Right atrium auricular region (tissue), 2 donors: Measurements from ENCODE around the gene NIPBL. TPM values are rescaled to one million over a fixed set of nuclear protein-coding genes. Genes with fewer than 3 reads are reported as not detected.
"Not testable (repeated sequence)": the region's sequence is repeated elsewhere in the genome, so short reads cannot be mapped to it uniquely, and the experiment has no call there.

Experiments used
- DNase-seq: peaks from one replicate; pipeline ENCODE4 v3.0.0-alpha.2; 2019; ENCODE audit warnings: low spot score
- H3K27ac ChIP-seq, 2 donors: fragments of 200-600 bp; sonication (generic); 1 replicate in 1 of 2; 2 replicates in 1 of 2; pipeline ENCODE4 v1.5.1; 2016 to 2019
- H3K27me3 ChIP-seq, 2 donors: fragments of 200-600 bp; sonication (generic); one replicate each; pipeline versions ENCODE4 v1.5.1 to v1.6.0; 2017 to 2019
- H3K36me3 ChIP-seq: fragments of 200-600 bp; sonication (generic); one replicate; pipeline ENCODE4 v1.5.1; 2016
- H3K4me1 ChIP-seq, 2 donors: fragments of 200-600 bp; sonication (generic); one replicate each; pipeline versions ENCODE4 v1.5.1 to v1.6.0; 2017 to 2019
- H3K4me3 ChIP-seq, 2 donors: fragments of 200-600 bp; sonication (generic); 1 replicate in 1 of 2; 2 replicates in 1 of 2; pipeline ENCODE4 v1.5.1; 2017 to 2019; ENCODE audit warnings: mild to moderate bottlenecking in 1 of 2, moderate library complexity in 1 of 2
- H3K9me3 ChIP-seq, 2 donors: fragments of 200-600 bp; sonication (generic); one replicate each; pipeline ENCODE4 v1.5.1; 2019
- CTCF ChIP-seq, 2 donors: fragments of 200-600 bp; sonication (generic); IDR thresholded peaks; one replicate each; pipeline ENCODE4 v1.5.1; 2019; ENCODE audit warnings: antibody characterized with exemption in 2 of 2
- total RNA-seq, 2 donors: library from RNA; depleted of rRNA; stranded (reverse); fragments of >200 nt; gene quantifications; one replicate each; pipeline ENCODE4 v1.1.0, GENCODE V29; 2016

The NIPBL gene
- total RNA-seq, 2 donors from 2014 or later: 32.3 to 43.1 TPM

- Histone ChIP-seq H3K9me3 (peaks cover 0 to 8% of the 10 kb centered on the region in 2 donors), H3K4me1 (no peaks in the 10 kb centered on the region), H3K27ac (no peak overlapping the region), H3K4me3 (no peak overlapping the region), H3K27me3 (no peaks in the 10 kb centered on the region), H3K36me3 (no peaks in the 10 kb centered on the region)
- DNase-seq: no peak
- no peak for TF ChIP-seq CTCF (IDR thresholded peaks at IDR 0.05)
Measured at GRCh38 chr5:36842087-36842486, 34.5 kb upstream of the NIPBL start.

- Histone ChIP-seq H3K4me3 (no peak overlapping the region), H3K36me3 (no peaks in the 10 kb centered on the region), H3K27ac (no peak overlapping the region), H3K27me3 (no peaks in the 10 kb centered on the region), H3K9me3 (peaks cover 0 to 8% of the 10 kb centered on the region in 2 donors), H3K4me1 (no peaks in the 10 kb centered on the region)
- no peak for TF ChIP-seq CTCF (IDR thresholded peaks at IDR 0.05)
- no peak for DNase-seq
Measured at GRCh38 chr5:36844305-36844704, 32.3 kb upstream of the NIPBL start.

- DNase-seq, H3K9me3 ChIP-seq, H3K4me3 ChIP-seq, H3K27ac ChIP-seq, H3K4me1 ChIP-seq, H3K36me3 ChIP-seq, H3K27me3 ChIP-seq: not testable (repeated sequence)
Measured at GRCh38 chr5:36848545-36848944, 28.0 kb upstream of the NIPBL start.

- H3K27me3 ChIP-seq, H3K4me3 ChIP-seq, H3K9me3 ChIP-seq, DNase-seq, H3K4me1 ChIP-seq, H3K36me3 ChIP-seq, H3K27ac ChIP-seq: not testable (repeated sequence)
Measured at GRCh38 chr5:36852903-36853302, 23.7 kb upstream of the NIPBL start.

- no peak for TF ChIP-seq CTCF (IDR thresholded peaks at IDR 0.05)
- Histone ChIP-seq H3K4me3 (no peak overlapping the region), H3K9me3 (no peaks in the 10 kb centered on the region), H3K4me1 (no peaks in the 10 kb centered on the region), H3K36me3 (no peaks in the 10 kb centered on the region), H3K27ac (no peak overlapping the region), H3K27me3 (no peaks in the 10 kb centered on the region)
- DNase-seq: no peak
Measured at GRCh38 chr5:36854402-36855140, 22.0 kb upstream of the NIPBL start.

GRCh38 chr5:36855141-36855495, 21.5 kb upstream of the NIPBL start:
- TF ChIP-seq CTCF (IDR thresholded peaks at IDR 0.05): no peak
- Histone ChIP-seq H3K4me3 (no peak overlapping the region), H3K9me3 (no peaks in the 10 kb centered on the region), H3K27me3 (no peaks in the 10 kb centered on the region), H3K36me3 (no peaks in the 10 kb centered on the region), H3K27ac (no peak overlapping the region), H3K4me1 (no peaks in the 10 kb centered on the region)
- no peak for DNase-seq

- no peak overlapping the region for H3K27ac ChIP-seq
- H3K9me3 ChIP-seq: no peaks in the 10 kb centered on the region
- H3K4me3 ChIP-seq: no peak overlapping the region
- DNase-seq: no peak
- TF ChIP-seq CTCF (IDR thresholded peaks at IDR 0.05): no peak
- H3K4me1 ChIP-seq: no peaks in the 10 kb centered on the region
- no peaks in the 10 kb centered on the region for H3K27me3 ChIP-seq
- no peaks in the 10 kb centered on the region for H3K36me3 ChIP-seq
Measured at GRCh38 chr5:36861871-36862270, 14.7 kb upstream of the NIPBL start.
